Endothelial cell of umbilical vein (primary cell): Measurements from ENCODE around the gene MID1. TPM values are rescaled to one million over a fixed set of nuclear protein-coding genes. Genes with fewer than 3 reads are reported as not detected.

Experiments
- BruUV-seq: library from RNA; stranded (reverse); fragments of 400-500 nt; replicated peaks from 2 replicates; lab custom pipeline; 2021; lab: Mats Ljungman, UMichigan
- CTCF ChIA-PET: fragments of 300-600, 350-600 bp; sonication (Branson Sonifier 250); formaldehyde crosslinking; loops from one replicate; lab custom pipeline; 2021; ENCODE audit warnings: antibody characterized with exemption, inconsistent platforms; lab: Charles Lee
- POLR2A ChIA-PET: fragments of 300-600, 350-600 bp; sonication (Branson Sonifier 250); formaldehyde crosslinking; loops from one replicate; lab custom pipeline; 2021; ENCODE audit warnings: antibody characterized with exemption, inconsistent platforms; lab: Charles Lee
- DNase-seq: peaks from one replicate; pipeline ENCODE4 v3.0.0-alpha.2; 2011; ENCODE audit warnings: low read depth, low spot score
- FAIRE-seq: peaks from 2 replicates; lab custom pipeline; 2011; peaks lifted over from hg19 to GRCh38; lab: Jason Lieb, UNC
- H2AFZ ChIP-seq: 2 replicates; pipeline ENCODE4 v1.6.0; 2012; ENCODE audit warnings: low read depth, low read length, control low read depth, inconsistent platforms
- H3K27ac ChIP-seq: 2 replicates; pipeline ENCODE4 v1.5.1; 2011; ENCODE audit warnings: low read depth, mild to moderate bottlenecking, control low read depth, low read length, moderate library complexity; ENCODE audit not compliant: insufficient read depth
- H3K27me3 ChIP-seq, 2 experiments: 2 replicates each; pipeline versions ENCODE4 v1.6.0 to v1.6.1; 2011; ENCODE audit warnings: low read length in 2 of 2, mixed read lengths in 1 of 2; ENCODE audit not compliant: control insufficient read depth in 2 of 2, insufficient read depth in 2 of 2
- H3K36me3 ChIP-seq, 2 experiments: 2 replicates in 1 of 2; 3 replicates in 1 of 2; pipeline ENCODE4 v1.5.1; 2011; ENCODE audit warnings: low read length in 2 of 2, mild to moderate bottlenecking in 1 of 2, moderate library complexity in 1 of 2; ENCODE audit not compliant: control insufficient read depth in 2 of 2, insufficient read depth in 2 of 2; ENCODE audit errors: extremely low read depth in 1 of 2
- H3K4me1 ChIP-seq: 3 replicates; pipeline ENCODE4 v1.5.1; 2011; ENCODE audit warnings: mild to moderate bottlenecking, low read length; ENCODE audit not compliant: control insufficient read depth, insufficient read depth; ENCODE audit errors: extremely low read depth
- H3K4me2 ChIP-seq: 2 replicates; pipeline ENCODE4 v1.6.1; 2011; ENCODE audit warnings: low read length, control low read depth, mixed read lengths; ENCODE audit not compliant: insufficient read depth
- H3K4me3 ChIP-seq, 3 experiments: fragments of 200-600 bp in 1 of 3; sonication (generic), shearing (Covaris generic) in 1 of 3; replicated peaks in 1 of 3; 2 replicates each; pipeline ENCODE4 v1.5.1; 2011 to 2016; ENCODE audit warnings: control low read depth in 3 of 3, low read length in 3 of 3, mild to moderate bottlenecking in 2 of 3, inconsistent platforms in 1 of 3, low read depth in 1 of 3, moderate library complexity in 1 of 3; ENCODE audit not compliant: insufficient read depth in 1 of 3
- H3K79me2 ChIP-seq: 2 replicates; pipeline ENCODE4 v1.6.0; 2012; ENCODE audit warnings: low read length, inconsistent platforms; ENCODE audit not compliant: control insufficient read depth, insufficient read depth
- H3K9ac ChIP-seq: replicated peaks from 2 replicates; pipeline ENCODE3; 2011; ENCODE audit warnings: low read length, control low read depth; ENCODE audit not compliant: insufficient read depth; ENCODE audit errors: extremely low read depth
- H3K9me1 ChIP-seq: replicated peaks from 3 replicates; pipeline ENCODE4 v1.6.0; 2011; ENCODE audit warnings: mild to moderate bottlenecking, low read length; ENCODE audit not compliant: control insufficient read depth, insufficient read depth; ENCODE audit errors: extremely low read depth
- H3K9me3 ChIP-seq: replicated peaks from 2 replicates; pipeline ENCODE4 v1.5.1; 2012; ENCODE audit warnings: low read length, inconsistent platforms; ENCODE audit not compliant: control insufficient read depth, insufficient read depth
- H4K20me1 ChIP-seq: replicated peaks from 2 replicates; pipeline ENCODE3; 2011; ENCODE audit warnings: mild to moderate bottlenecking, low read length; ENCODE audit not compliant: control insufficient read depth, insufficient read depth; ENCODE audit errors: extremely low read depth
- EZH2 ChIP-seq: IDR thresholded peaks from 2 replicates; pipeline ENCODE4 v1.6.1; 2012; ENCODE audit warnings: borderline replicate concordance, low read depth, mild to moderate bottlenecking, moderate library complexity, low read length, inconsistent platforms; ENCODE audit not compliant: severe bottlenecking
- FOS ChIP-seq: IDR thresholded peaks from 2 replicates; pipeline ENCODE4 v1.6.1; 2011; ENCODE audit warnings: mild to moderate bottlenecking, low read length, moderate library complexity, borderline replicate concordance; ENCODE audit not compliant: insufficient read depth
- GATA2 ChIP-seq: IDR thresholded peaks from 2 replicates; pipeline ENCODE4 v1.7.0; 2011; ENCODE audit warnings: low read depth, mild to moderate bottlenecking, moderate library complexity, mixed read lengths, low read length; ENCODE audit not compliant: insufficient read length, insufficient read depth
- JUN ChIP-seq: IDR thresholded peaks from 2 replicates; pipeline ENCODE4 v1.6.1; 2011; ENCODE audit warnings: borderline replicate concordance, low read depth; ENCODE audit not compliant: insufficient read length, insufficient read depth
- MYC ChIP-seq: IDR thresholded peaks from one replicate; pipeline ENCODE4 v1.6.1; 2011; ENCODE audit warnings: mild to moderate bottlenecking, low read depth, low read length
- POLR2A ChIP-seq: IDR thresholded peaks from 2 replicates; pipeline ENCODE4 v1.6.1; 2012; ENCODE audit warnings: low read depth, mild to moderate bottlenecking, control low read depth, low read length
- POLR2AphosphoS5 ChIP-seq: IDR thresholded peaks from 2 replicates; pipeline ENCODE4 v1.6.1; 2012; ENCODE audit warnings: low read depth, mild to moderate bottlenecking, control low read depth, low read length, moderate library complexity; ENCODE audit not compliant: insufficient read depth
- dilution Hi-C: fragments of 300-500 bp; cut with MboI; formaldehyde crosslinking; loops from one replicate; pipeline ENCODE4 v1.15.0; 2019; ENCODE audit warnings: low sequenced_read_pairs; ENCODE audit not compliant: extremely low pct_ligation_motif_present
- intact Hi-C: fragments of 100-400 bp; cut with micrococcal nuclease; formaldehyde crosslinking; loops from one replicate; pipeline ENCODE4 v1.10.0; 2022
- polyA plus RNA-seq, 4 experiments: library from polyadenylated mRNA; depleted of rRNA in 3 of 4; stranded (reverse) in 3 of 4; unstranded in 1 of 4; fragments of >200 nt; gene quantifications; 2 replicates each; pipeline versions ENCODE4 v1.2.1 to v1.2.3, GENCODE V29; 2011 to 2012; ENCODE audit warnings: missing spikeins in 1 of 4
- total RNA-seq: library from RNA; stranded (reverse); gene quantifications from 2 replicates; pipeline ENCODE4 v1.2.3, GENCODE V29; 2021
- TF ChIP-seq, protein P1 (sequence below), 2 donors: IDR thresholded peaks; 1 replicate in 1 of 2; 2 replicates in 1 of 2; pipeline ENCODE4 v1.5.1; 2011; ENCODE audit warnings: low read length in 2 of 2, mild to moderate bottlenecking in 2 of 2, moderate library complexity in 2 of 2, control low read depth in 1 of 2, inconsistent platforms in 1 of 2, low read depth in 1 of 2; ENCODE audit not compliant: insufficient read depth in 1 of 2; ENCODE audit errors: extremely low read depth in 1 of 2
- TF ChIP-seq, protein P2 (sequence below): IDR thresholded peaks from 2 replicates; pipeline ENCODE4 v1.6.1; 2011; ENCODE audit not compliant: insufficient read depth, insufficient read length

MID1 gene
- total and polyA plus RNA-seq, 2 donors (not counting 3 experiments of a cell fraction or from before 2014, with no cell fraction given): 21.3 to 29.8 TPM

DNA sequence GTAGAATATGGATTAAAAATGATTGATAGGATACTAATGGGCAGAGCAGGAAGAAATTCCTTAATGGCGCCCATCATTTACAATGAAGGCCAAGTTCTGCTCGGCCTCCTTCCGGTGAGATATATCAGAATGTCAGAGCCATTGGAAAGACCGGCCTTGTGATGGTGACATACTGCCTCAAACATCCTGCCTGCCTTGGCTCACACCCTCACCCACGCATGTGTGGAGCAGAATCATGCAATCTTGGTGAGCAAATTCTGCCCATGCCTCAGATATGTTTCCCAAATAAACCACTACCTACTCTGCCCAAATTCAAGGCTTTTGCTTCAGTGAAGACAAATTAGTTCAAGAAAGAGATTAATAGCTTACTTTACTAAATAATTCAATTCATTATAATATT, 163.3 kb downstream of the MID1 start:
- CTCF ChIA-PET: no interaction called here
- no peak for DNase-seq
- dilution Hi-C loops: no loop called here

More for the DNA sequence above, 163.3 kb downstream of the MID1 start:
- Histone ChIP-seq H3K36me3 (peaks cover 0 to 4% of the 10 kb centered on the region in 2 experiments), H4K20me1 (no peaks in the 10 kb centered on the region), H3K9me3 (no peaks in the 10 kb centered on the region), H2AFZ (no peak overlapping the region), H3K4me3 (no peak overlapping the region), H3K4me2 (no peak overlapping the region), H3K27ac (no peak overlapping the region), H3K4me1 (no peaks in the 10 kb centered on the region), H3K9me1 (no peaks in the 10 kb centered on the region), H3K27me3 (no peaks in the 10 kb centered on the region), H3K79me2 (no peaks in the 10 kb centered on the region), H3K9ac (no peak overlapping the region)
- POLR2A ChIA-PET: no interaction called here
- no peak for FAIRE-seq
- TF ChIP-seq EZH2 (no peak), POLR2AphosphoS5 (no peak), GATA2 (no peak), MYC (no peak), POLR2A (no peak), JUN (no peak), FOS (no peak)
- TF ChIP-seq, protein P1, sequence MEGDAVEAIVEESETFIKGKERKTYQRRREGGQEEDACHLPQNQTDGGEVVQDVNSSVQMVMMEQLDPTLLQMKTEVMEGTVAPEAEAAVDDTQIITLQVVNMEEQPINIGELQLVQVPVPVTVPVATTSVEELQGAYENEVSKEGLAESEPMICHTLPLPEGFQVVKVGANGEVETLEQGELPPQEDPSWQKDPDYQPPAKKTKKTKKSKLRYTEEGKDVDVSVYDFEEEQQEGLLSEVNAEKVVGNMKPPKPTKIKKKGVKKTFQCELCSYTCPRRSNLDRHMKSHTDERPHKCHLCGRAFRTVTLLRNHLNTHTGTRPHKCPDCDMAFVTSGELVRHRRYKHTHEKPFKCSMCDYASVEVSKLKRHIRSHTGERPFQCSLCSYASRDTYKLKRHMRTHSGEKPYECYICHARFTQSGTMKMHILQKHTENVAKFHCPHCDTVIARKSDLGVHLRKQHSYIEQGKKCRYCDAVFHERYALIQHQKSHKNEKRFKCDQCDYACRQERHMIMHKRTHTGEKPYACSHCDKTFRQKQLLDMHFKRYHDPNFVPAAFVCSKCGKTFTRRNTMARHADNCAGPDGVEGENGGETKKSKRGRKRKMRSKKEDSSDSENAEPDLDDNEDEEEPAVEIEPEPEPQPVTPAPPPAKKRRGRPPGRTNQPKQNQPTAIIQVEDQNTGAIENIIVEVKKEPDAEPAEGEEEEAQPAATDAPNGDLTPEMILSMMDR (IDR thresholded peaks at IDR 0.05; ENCODE audit: extremely low read depth in 1 of 2, insufficient read depth in 1 of 2, low read depth in 1 of 2, low read length in 2 of 2): no peak
- TF ChIP-seq, protein P2, sequence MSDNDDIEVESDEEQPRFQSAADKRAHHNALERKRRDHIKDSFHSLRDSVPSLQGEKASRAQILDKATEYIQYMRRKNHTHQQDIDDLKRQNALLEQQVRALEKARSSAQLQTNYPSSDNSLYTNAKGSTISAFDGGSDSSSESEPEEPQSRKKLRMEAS: no peak
- intact Hi-C loops: no loop called here
- no TSS peak for BruUV-seq
